Neural crest cell (in vitro differentiated cells): ENCODE measurements around the gene TMEM18. TPM values are rescaled to one million over a fixed set of nuclear protein-coding genes. Genes with fewer than 3 reads are reported as not detected.

Source experiments
- DNase-seq: peaks from one replicate; pipeline ENCODE4 v3.0.0; 2021; ENCODE audit warnings: low read depth, mixed read lengths, low spot score
- H3K27ac Mint-ChIP-seq: one replicate; pipeline ENCODE4 v1.8.0; 2021; ENCODE audit warnings: mild to moderate bottlenecking, mixed read lengths; ENCODE audit not compliant: unreplicated experiment
- H3K27me3 Mint-ChIP-seq: 2 replicates; pipeline ENCODE4 v1.8.0; 2021; ENCODE audit warnings: low read depth, mild to moderate bottlenecking, mixed read lengths
- H3K36me3 Mint-ChIP-seq: 2 replicates; pipeline ENCODE4 v1.8.0; 2021; ENCODE audit warnings: low read depth, mild to moderate bottlenecking, mixed read lengths
- H3K4me1 Mint-ChIP-seq: 2 replicates; pipeline ENCODE4 v1.8.0; 2021; ENCODE audit warnings: mixed read lengths
- H3K4me3 Mint-ChIP-seq: one replicate; pipeline ENCODE4 v1.8.0; 2021; ENCODE audit warnings: mild to moderate bottlenecking, mixed read lengths
- H3K9me3 Mint-ChIP-seq: 2 replicates; pipeline ENCODE4 v1.8.0; 2021; ENCODE audit warnings: mixed read lengths
- total RNA-seq: library from RNA; stranded (reverse); gene quantifications from 2 replicates; pipeline ENCODE4 v1.2.1, GENCODE V29; 2021
- TF ChIP-seq, protein P1 (sequence below): fragments of 200-600 bp; sonication (generic); conservative IDR thresholded peaks from 2 replicates; pipeline ENCODE4 v1.5.0; 2021; ENCODE audit warnings: antibody characterized with exemption, mild to moderate bottlenecking

Gene TMEM18
- total RNA-seq, 1 donor from 2014 or later: 27.7 TPM

DNA sequence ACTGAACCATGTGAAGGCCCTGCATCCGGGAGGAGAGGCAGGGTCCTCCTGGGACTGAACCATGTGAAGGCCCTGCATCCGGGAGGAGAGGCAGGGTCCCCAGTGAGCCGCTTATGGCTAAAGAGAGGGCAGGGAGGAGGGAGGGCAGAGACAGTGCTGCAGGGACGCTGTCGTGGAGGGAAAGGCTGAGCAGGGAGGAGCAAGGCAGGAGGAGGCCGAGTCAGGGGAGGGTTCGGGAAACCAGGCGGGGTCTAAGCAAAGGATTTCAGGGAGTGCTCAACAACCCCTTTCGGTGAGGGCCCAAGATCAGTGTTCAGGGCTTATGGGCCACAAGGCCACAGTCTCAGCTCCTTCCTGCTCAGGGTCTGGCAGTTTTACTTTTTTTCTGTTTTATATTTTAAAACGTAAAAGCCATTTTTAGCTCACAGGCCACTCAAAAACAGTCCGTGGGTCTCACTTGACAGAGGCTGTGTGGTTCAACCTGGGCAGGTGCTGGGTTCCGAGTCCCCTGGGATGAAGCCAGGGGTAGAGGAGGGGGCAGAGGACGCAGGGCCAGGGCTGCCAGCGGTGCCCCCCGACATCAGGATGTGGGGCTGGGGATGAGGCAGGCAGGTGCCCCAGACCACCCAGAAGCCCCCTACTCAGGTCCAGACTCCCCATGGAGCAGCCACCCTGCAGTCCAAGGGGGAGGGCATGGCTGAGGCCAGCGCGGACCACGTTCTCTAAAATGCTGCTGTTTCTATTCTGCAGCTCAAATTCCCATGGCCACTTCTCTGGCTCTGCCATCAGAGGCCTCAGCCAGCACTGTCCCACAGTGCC lies 5.2 kb downstream of the TMEM18 start:
- Mint-ChIP-seq H3K27ac (no peak overlapping the region), H3K36me3 (peaks cover 16% of the 10 kb centered on the region), H3K27me3 (no peaks in the 10 kb centered on the region), H3K4me3 (no peak overlapping the region), H3K4me1 (peaks cover 26% of the 10 kb centered on the region), H3K9me3 (no peaks in the 10 kb centered on the region)
- no peak for DNase-seq
- TF ChIP-seq, protein P1, sequence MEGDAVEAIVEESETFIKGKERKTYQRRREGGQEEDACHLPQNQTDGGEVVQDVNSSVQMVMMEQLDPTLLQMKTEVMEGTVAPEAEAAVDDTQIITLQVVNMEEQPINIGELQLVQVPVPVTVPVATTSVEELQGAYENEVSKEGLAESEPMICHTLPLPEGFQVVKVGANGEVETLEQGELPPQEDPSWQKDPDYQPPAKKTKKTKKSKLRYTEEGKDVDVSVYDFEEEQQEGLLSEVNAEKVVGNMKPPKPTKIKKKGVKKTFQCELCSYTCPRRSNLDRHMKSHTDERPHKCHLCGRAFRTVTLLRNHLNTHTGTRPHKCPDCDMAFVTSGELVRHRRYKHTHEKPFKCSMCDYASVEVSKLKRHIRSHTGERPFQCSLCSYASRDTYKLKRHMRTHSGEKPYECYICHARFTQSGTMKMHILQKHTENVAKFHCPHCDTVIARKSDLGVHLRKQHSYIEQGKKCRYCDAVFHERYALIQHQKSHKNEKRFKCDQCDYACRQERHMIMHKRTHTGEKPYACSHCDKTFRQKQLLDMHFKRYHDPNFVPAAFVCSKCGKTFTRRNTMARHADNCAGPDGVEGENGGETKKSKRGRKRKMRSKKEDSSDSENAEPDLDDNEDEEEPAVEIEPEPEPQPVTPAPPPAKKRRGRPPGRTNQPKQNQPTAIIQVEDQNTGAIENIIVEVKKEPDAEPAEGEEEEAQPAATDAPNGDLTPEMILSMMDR: no peak

DNA sequence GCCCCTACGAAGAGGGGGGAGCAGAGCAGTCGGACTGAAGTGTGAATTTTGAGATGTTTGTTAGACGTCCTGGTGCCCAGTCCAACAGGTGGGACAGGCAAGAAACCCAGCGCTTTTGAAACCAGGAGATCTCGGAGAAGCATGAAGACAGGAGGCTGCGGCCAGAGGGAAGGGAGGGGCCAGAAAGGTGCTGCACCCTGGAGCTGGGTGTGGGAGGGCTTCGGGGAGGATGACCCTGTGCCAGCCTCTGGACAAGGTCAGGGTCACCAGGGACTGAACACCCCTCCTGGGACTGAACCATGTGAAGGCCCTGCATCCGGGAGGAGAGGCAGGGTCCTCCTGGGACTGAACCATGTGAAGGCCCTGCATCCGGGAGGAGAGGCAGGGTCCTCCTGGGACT lies 6.1 kb downstream of the TMEM18 start:
- Mint-ChIP-seq H3K27me3 (no peaks in the 10 kb centered on the region), H3K4me3 (peak overlapping the region; percentile 34), H3K9me3 (no peaks in the 10 kb centered on the region), H3K36me3 (peaks cover 22% of the 10 kb centered on the region), H3K4me1 (peaks cover 20% of the 10 kb centered on the region), H3K27ac (peak overlapping the region; percentile 67)
- TF ChIP-seq, protein P1: no peak
- DNase-seq: no peak

DNA sequence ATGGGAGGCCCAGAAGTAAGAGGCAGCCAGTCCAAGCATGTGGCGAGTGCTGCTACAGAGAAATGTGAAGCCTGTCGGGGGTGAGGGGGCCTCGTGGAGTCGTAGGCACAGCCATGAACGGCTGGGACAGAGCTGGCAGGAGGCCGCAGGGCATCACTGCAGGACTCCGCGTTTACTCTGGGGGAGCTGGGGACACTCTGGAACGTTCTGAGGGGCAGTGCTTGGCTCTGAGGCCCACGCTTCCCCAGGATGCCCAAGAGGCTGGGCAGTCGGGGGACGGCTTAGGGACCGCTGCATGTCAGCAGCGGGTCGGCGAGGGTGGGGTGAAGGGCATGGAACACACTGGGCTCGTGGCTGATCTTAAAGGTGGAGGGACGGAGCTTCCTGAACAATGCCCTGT lies 6.6 kb downstream of the TMEM18 start:
- Mint-ChIP-seq H3K36me3 (peaks cover 26% of the 10 kb centered on the region), H3K27me3 (no peaks in the 10 kb centered on the region), H3K4me1 (peaks cover 15% of the 10 kb centered on the region), H3K4me3 (peak overlapping the region; percentile 34), H3K9me3 (peaks cover 1% of the 10 kb centered on the region), H3K27ac (peak overlapping the region; percentile 67)
- TF ChIP-seq, protein P1: no peak
- no peak for DNase-seq

DNA sequence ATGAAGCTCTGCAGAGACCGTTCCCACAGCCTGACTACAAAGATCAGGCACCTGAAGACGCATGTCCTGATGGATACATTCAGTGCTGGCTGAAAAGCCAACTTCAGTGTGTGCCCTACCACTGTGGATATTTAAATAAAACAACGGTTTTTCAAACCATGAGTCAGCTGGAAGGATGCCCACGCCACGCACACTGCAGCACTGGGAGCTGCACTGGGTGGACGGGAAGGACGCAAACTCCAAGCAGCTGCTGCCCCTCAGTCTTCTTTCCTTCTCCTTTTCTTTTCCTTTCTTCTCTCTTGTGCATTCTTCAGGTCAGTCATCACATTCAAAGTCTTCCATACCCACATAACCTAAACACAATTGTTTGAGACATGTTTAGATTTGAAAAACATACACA lies 7.9 kb downstream of the TMEM18 start:
- TF ChIP-seq, protein P1: no peak
- H3K4me1 Mint-ChIP-seq: peaks cover 5% of the 10 kb centered on the region
- H3K36me3 Mint-ChIP-seq: peaks cover 34% of the 10 kb centered on the region
- no peaks in the 10 kb centered on the region for H3K27me3 Mint-ChIP-seq
- DNase-seq: no peak
- no peak overlapping the region for H3K27ac Mint-ChIP-seq
- H3K4me3 Mint-ChIP-seq: no peak overlapping the region
- peaks cover 9% of the 10 kb centered on the region for H3K9me3 Mint-ChIP-seq

DNA sequence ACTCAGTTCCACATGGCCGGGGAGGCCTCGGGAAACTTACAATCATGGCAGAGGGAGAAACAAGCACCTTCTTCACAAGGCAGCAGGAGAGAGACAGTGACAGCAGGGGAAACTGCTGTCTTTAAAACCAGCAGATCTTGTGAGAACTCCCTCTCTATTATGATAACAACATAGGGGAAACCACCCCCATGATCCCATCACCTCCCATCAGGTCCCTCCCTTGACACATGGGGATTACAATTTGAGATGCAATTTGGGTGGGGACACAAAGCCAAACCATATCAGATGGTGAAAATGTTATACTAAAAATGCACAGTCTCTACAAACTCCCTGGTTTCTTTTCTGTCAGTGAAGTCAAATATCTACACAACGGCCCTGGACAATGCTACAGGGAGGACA lies 9.2 kb downstream of the TMEM18 start:
- Mint-ChIP-seq H3K4me3 (no peak overlapping the region), H3K36me3 (peaks cover 41% of the 10 kb centered on the region), H3K27ac (no peak overlapping the region), H3K27me3 (no peaks in the 10 kb centered on the region), H3K9me3 (peaks cover 9% of the 10 kb centered on the region), H3K4me1 (peaks cover under 1% of the 10 kb centered on the region)
- TF ChIP-seq, protein P1: no peak
- no peak for DNase-seq
